Thyroid gland (tissue), 4 donors: ENCODE data around the gene IFT122.

Experiments
- POLR2A ChIP-seq, 2 donors: fragments of 450-650 bp; IDR thresholded peaks; one replicate each; pipeline ENCODE4 v1.6.1; 2017; ENCODE audit warnings: antibody characterized with exemption in 2 of 2, mild to moderate bottlenecking in 2 of 2, moderate library complexity in 1 of 2
- TF ChIP-seq, protein P1 (sequence below), 6 experiments: fragments of 200-600 bp in 3 of 6; fragments of 450-650 bp in 3 of 6; sonication (generic) in 3 of 6; IDR thresholded peaks; one replicate each; pipeline ENCODE4 v1.5.1; 2016 to 2019; ENCODE audit warnings: antibody characterized with exemption in 6 of 6, mild to moderate bottlenecking in 2 of 6, inconsistent platforms in 1 of 6, moderate library complexity in 1 of 6

GRCh38 chr3:129557548-129557894 lies 117.5 kb downstream of the IFT122 start:
- TF ChIP-seq, protein P1, sequence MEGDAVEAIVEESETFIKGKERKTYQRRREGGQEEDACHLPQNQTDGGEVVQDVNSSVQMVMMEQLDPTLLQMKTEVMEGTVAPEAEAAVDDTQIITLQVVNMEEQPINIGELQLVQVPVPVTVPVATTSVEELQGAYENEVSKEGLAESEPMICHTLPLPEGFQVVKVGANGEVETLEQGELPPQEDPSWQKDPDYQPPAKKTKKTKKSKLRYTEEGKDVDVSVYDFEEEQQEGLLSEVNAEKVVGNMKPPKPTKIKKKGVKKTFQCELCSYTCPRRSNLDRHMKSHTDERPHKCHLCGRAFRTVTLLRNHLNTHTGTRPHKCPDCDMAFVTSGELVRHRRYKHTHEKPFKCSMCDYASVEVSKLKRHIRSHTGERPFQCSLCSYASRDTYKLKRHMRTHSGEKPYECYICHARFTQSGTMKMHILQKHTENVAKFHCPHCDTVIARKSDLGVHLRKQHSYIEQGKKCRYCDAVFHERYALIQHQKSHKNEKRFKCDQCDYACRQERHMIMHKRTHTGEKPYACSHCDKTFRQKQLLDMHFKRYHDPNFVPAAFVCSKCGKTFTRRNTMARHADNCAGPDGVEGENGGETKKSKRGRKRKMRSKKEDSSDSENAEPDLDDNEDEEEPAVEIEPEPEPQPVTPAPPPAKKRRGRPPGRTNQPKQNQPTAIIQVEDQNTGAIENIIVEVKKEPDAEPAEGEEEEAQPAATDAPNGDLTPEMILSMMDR (IDR thresholded peaks at IDR 0.05): no peak
- no peak for TF ChIP-seq POLR2A (IDR thresholded peaks at IDR 0.05)
